H1 (cell line): ENCODE results near the gene REPIN1. TPM values are rescaled to one million over a fixed set of nuclear protein-coding genes. Genes with fewer than 3 reads are reported as not detected.

Experiments used
- CTBP2 ChIP-seq: IDR thresholded peaks from 2 replicates; pipeline ENCODE4 v1.7.0; 2011; ENCODE audit warnings: borderline replicate concordance, mild to moderate bottlenecking, moderate library complexity, mixed read lengths, low read length; ENCODE audit not compliant: insufficient read depth, insufficient read length
- EGR1 ChIP-seq: IDR thresholded peaks from 2 replicates; pipeline ENCODE4 v1.6.1; 2011; ENCODE audit warnings: low read depth, low read length, borderline replicate concordance
- JUND ChIP-seq: IDR thresholded peaks from 2 replicates; pipeline ENCODE4 v1.6.1; 2011; ENCODE audit warnings: mild to moderate bottlenecking, improper control_type of control experiment, low read length
- RFX5 ChIP-seq: IDR thresholded peaks from 2 replicates; pipeline ENCODE4 v1.6.1; 2011; ENCODE audit warnings: low read depth, low read length, improper control_type of control experiment, borderline replicate concordance
- RNF2 ChIP-seq: fragments of 200-900, 300-1000 bp; sonication (generic); IDR thresholded peaks from 2 replicates; pipeline ENCODE4 v1.7.1; 2016; ENCODE audit warnings: borderline replicate concordance, low read depth, mild to moderate bottlenecking, antibody characterized with exemption, low read length; ENCODE audit not compliant: poor library complexity, severe bottlenecking; ENCODE audit errors: missing control alignments
- SUZ12 ChIP-seq: fragments of 200-600 bp; sonication (generic); IDR thresholded peaks from 2 replicates; pipeline ENCODE4 v1.6.1; 2012; ENCODE audit warnings: mild to moderate bottlenecking, inconsistent platforms, low read length, moderate library complexity, mixed read lengths
- TAF1 ChIP-seq: IDR thresholded peaks from 2 replicates; pipeline ENCODE4 v1.6.1; 2011; ENCODE audit warnings: mild to moderate bottlenecking, low read depth, low read length
- TAF7 ChIP-seq: optimal IDR thresholded peaks from 2 replicates; pipeline ENCODE3; 2011; ENCODE audit warnings: low read depth, mild to moderate bottlenecking, inconsistent platforms, low read length, moderate library complexity, borderline replicate concordance
- polyA plus RNA-seq, 7 experiments: library from polyadenylated mRNA; depleted of rRNA in 3 of 7; stranded (reverse) in 5 of 7; unstranded in 2 of 7; fragments of >200 nt in 5 of 7; fragments of 200-250 nt in 2 of 7; gene quantifications; 1 replicate in 5 of 7; 2 replicates in 1 of 7; 4 replicates in 1 of 7; pipeline versions ENCODE4 v1.2.1 to v1.2.3, GENCODE V29; 2011 to 2013; ENCODE audit warnings: missing spikeins in 2 of 7, mixed read lengths in 2 of 7
- total RNA-seq: library from RNA; stranded (reverse); fragmentation: NEBNext Ultra II Directional; extraction: Animal tissue kit (Norgen Biotek cat#: 25700); gene quantifications from 2 replicates; pipeline ENCODE4 v1.2.1, GENCODE V29; 2021

Gene REPIN1
- total and polyA plus RNA-seq, 2 of the 8 experiments (the other 6 are each of a cell fraction or from before 2014, with no cell fraction given), result 98.6 to 125 TPM

DNA sequence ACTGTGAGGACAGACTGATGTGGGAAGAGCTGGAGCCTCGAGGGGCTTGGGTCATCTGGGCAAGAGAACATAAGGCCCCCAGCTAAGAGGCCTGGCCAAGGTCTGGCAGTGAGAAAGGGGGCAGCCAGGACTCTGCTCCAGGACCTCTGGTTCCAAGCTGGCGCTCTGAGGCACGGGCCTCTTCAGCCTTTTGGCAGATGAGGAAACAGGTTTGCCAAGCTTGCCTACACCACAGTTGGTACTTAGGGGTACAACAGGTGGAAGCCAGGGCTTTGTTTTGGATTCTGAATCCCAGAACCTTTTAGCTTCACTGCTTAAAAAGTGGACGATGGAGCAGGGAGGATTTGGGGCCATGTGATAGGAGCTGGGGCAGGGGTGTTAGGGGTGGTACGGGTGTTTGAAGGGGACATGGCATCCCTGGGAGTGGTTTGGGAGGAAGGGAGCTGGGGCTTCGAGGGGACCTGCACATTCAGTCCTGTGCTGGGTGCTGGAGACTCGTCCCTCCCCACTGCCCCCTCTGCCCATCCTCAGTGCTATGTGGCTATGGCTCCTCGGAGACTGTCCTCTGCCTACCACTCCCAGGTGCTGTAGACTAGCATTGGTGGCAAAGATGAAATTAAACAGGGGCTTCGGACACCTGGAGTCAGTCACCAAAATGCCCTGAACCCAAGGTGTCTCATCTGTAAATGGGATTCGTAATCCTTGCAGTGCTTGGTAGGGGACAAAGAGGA, 40.8 kb downstream of the REPIN1 start (continued):
- TF ChIP-seq CTBP2 (no peak), EGR1 (no peak), TAF7 (no peak), TAF1 (no peak), SUZ12 (no peak), RNF2 (no peak), RFX5 (no peak), JUND (no peak)
- TF ChIP-seq, all 59 proteins: peak for 0
